BLaER1 (cell line): ENCODE results near the gene UNKL.

Source experiments
- H3K27ac ChIP-seq: shearing (Covaris generic); formaldehyde crosslinking; 2 replicates; pipeline ENCODE4 v1.8.1; 2022
- H3K27me3 ChIP-seq: shearing (Covaris generic); formaldehyde crosslinking; 2 replicates; pipeline ENCODE4 v1.8.1; 2022
- H3K36me3 ChIP-seq: shearing (Covaris generic); formaldehyde crosslinking; 2 replicates; pipeline ENCODE4 v1.8.1; 2022
- H3K4me1 ChIP-seq: shearing (Covaris generic); formaldehyde crosslinking; 2 replicates; pipeline ENCODE4 v1.8.1; 2022
- H3K4me2 ChIP-seq: shearing (Covaris generic); formaldehyde crosslinking; 2 replicates; pipeline ENCODE4 v1.8.1; 2022
- H3K4me3 ChIP-seq: shearing (Covaris generic); formaldehyde crosslinking; 2 replicates; pipeline ENCODE4 v1.8.1; 2022
- H3K9ac ChIP-seq: shearing (Covaris generic); formaldehyde crosslinking; 2 replicates; pipeline ENCODE4 v1.8.1; 2022
- H3K9me3 ChIP-seq: shearing (Covaris generic); formaldehyde crosslinking; 2 replicates; pipeline ENCODE4 v1.8.1; 2022
- H4K20me1 ChIP-seq: shearing (Covaris generic); formaldehyde crosslinking; 2 replicates; pipeline ENCODE4 v1.8.1; 2022
- Cebpa-rat ChIP-seq: shearing (Covaris generic); IDR thresholded peaks from 2 replicates; pipeline ENCODE4 v1.8.1; 2022

The UNKL gene

DNA sequence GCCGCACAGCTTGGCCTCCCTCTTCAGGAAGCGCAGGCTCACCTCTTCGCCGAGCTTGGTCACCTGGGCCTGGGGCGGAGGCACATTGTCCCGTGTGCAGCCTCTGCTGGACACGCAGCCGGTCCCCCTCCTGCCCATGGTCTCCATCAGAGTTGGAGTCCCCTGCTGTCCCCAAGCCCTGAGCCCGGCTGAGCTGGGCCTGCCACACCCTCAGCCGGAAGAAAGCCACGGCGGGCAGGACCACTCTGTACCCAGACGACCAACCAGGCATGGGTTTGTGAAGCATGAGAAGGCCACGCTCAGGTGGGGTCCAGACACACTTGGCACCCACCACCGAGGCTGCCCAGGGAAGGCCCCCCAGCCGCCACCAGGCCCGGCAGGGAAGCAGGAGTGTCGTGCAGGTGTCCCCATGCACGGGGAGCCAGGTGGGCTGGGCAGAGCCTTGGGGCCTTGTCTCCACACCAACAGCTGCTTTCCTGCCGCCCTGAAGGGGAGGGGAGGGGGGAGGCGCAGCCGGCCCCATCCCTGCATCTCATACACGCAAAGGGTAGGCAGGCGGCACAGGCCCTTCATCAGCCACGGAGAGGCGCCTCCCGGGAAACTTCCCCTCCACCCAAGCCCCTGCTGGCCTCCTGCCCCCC is 24.7 kb upstream of the UNKL start:
- TF ChIP-seq Cebpa-rat: no peak
- no peak overlapping the region; the same call in 1 of the 2 replicates for H3K9ac ChIP-seq
- peaks cover 90% of the 10 kb centered on the region for H3K4me1 ChIP-seq
- no peaks in the 10 kb centered on the region for H3K9me3 ChIP-seq
- peaks cover 22% of the 10 kb centered on the region; the same call in 1 of the 2 replicates for H3K36me3 ChIP-seq
- no peaks in the 10 kb centered on the region for H3K27me3 ChIP-seq
- H3K4me3 ChIP-seq: no peak overlapping the region
- H3K27ac ChIP-seq: peak overlapping the region; percentile 67
- no peaks in the 10 kb centered on the region for H4K20me1 ChIP-seq
- peak overlapping the region; percentile 51 for H3K4me2 ChIP-seq

GRCh38 chr16:1438229-1439057 is 23.9 kb upstream of the UNKL start:
- Histone ChIP-seq H3K4me3 (no peak overlapping the region), H3K4me2 (peak overlapping the region; percentile 51), H3K27me3 (no peaks in the 10 kb centered on the region), H4K20me1 (no peaks in the 10 kb centered on the region), H3K9ac (no peak overlapping the region; the same call in 1 of the 2 replicates), H3K9me3 (no peaks in the 10 kb centered on the region), H3K4me1 (peaks cover 90% of the 10 kb centered on the region), H3K36me3 (peaks cover 22% of the 10 kb centered on the region; the same call in 1 of the 2 replicates), H3K27ac (peak overlapping the region; percentile 67)
- TF ChIP-seq Cebpa-rat: no peak

- Histone ChIP-seq H3K9me3 (no peaks in the 10 kb centered on the region), H3K36me3 (peaks cover 22% of the 10 kb centered on the region; the same call in 1 of the 2 replicates), H3K4me3 (no peak overlapping the region), H4K20me1 (no peaks in the 10 kb centered on the region), H3K4me2 (peak overlapping the region; percentile 34; the same call in 1 of the 2 replicates), H3K4me1 (peaks cover 90% of the 10 kb centered on the region), H3K9ac (no peak overlapping the region), H3K27me3 (no peaks in the 10 kb centered on the region), H3K27ac (0 out of 2 replicates have a peak overlapping the region, but pooled peaks have one; percentile 30)
- no peak for TF ChIP-seq Cebpa-rat
Measured at GRCh38 chr16:1437606-1438005, 23.1 kb upstream of the UNKL start.

- Histone ChIP-seq H3K4me1 (peaks cover 90% of the 10 kb centered on the region), H4K20me1 (no peaks in the 10 kb centered on the region), H3K9me3 (no peaks in the 10 kb centered on the region), H3K4me3 (no peak overlapping the region), H3K4me2 (peak overlapping the region; percentile 37), H3K9ac (0 out of 2 replicates have a peak overlapping the region, but pooled peaks have one; percentile 34), H3K36me3 (peaks cover 18% of the 10 kb centered on the region; the same call in 1 of the 2 replicates), H3K27ac (peak overlapping the region; percentile 30; the same call in 1 of the 2 replicates), H3K27me3 (no peaks in the 10 kb centered on the region)
- TF ChIP-seq Cebpa-rat: no peak
Measured at GRCh38 chr16:1436731-1437355, 22.3 kb upstream of the UNKL start.

- Histone ChIP-seq H3K36me3 (peaks cover 18% of the 10 kb centered on the region; the same call in 1 of the 2 replicates), H3K4me2 (peak overlapping the region; percentile 37), H4K20me1 (no peaks in the 10 kb centered on the region), H3K27me3 (no peaks in the 10 kb centered on the region), H3K4me3 (no peak overlapping the region), H3K9me3 (no peaks in the 10 kb centered on the region), H3K9ac (0 out of 2 replicates have a peak overlapping the region, but pooled peaks have one; percentile 34), H3K27ac (peak overlapping the region; percentile 28), H3K4me1 (peaks cover 90% of the 10 kb centered on the region)
- TF ChIP-seq Cebpa-rat: no peak
Measured at GRCh38 chr16:1435921-1436697, 21.6 kb upstream of the UNKL start.

GRCh38 chr16:1434644-1435592 is 20.4 kb upstream of the UNKL start:
- H3K27me3 ChIP-seq: no peaks in the 10 kb centered on the region
- H4K20me1 ChIP-seq: no peaks in the 10 kb centered on the region
- no peak overlapping the region for H3K4me2 ChIP-seq
- H3K36me3 ChIP-seq: peaks cover 18% of the 10 kb centered on the region; the same call in 1 of the 2 replicates
- no peak overlapping the region for H3K4me3 ChIP-seq
- no peaks in the 10 kb centered on the region for H3K9me3 ChIP-seq
- TF ChIP-seq Cebpa-rat: no peak
- H3K4me1 ChIP-seq: peaks cover 97% of the 10 kb centered on the region
- peak overlapping the region; percentile 38 for H3K27ac ChIP-seq
- no peak overlapping the region for H3K9ac ChIP-seq

GRCh38 chr16:1433756-1434155 is 19.3 kb upstream of the UNKL start:
- Histone ChIP-seq H3K4me3 (peak overlapping the region; percentile 61), H3K9ac (peak overlapping the region; percentile 74), H3K36me3 (peaks cover 18% of the 10 kb centered on the region; the same call in 1 of the 2 replicates), H4K20me1 (no peaks in the 10 kb centered on the region), H3K4me1 (peaks cover 97% of the 10 kb centered on the region), H3K9me3 (no peaks in the 10 kb centered on the region), H3K27me3 (no peaks in the 10 kb centered on the region), H3K4me2 (peak overlapping the region; percentile 91), H3K27ac (peak overlapping the region; percentile 85)
- no peak for TF ChIP-seq Cebpa-rat

GRCh38 chr16:1433263-1433560 is 18.7 kb upstream of the UNKL start:
- H3K9ac ChIP-seq: peak overlapping the region; percentile 74
- H3K4me3 ChIP-seq: peak overlapping the region; percentile 61
- H3K27ac ChIP-seq: peak overlapping the region; percentile 85
- no peaks in the 10 kb centered on the region for H3K9me3 ChIP-seq
- H3K27me3 ChIP-seq: no peaks in the 10 kb centered on the region
- H3K36me3 ChIP-seq: peaks cover 18% of the 10 kb centered on the region; the same call in 1 of the 2 replicates
- H3K4me2 ChIP-seq: peak overlapping the region; percentile 91
- TF ChIP-seq Cebpa-rat: no peak
- no peaks in the 10 kb centered on the region for H4K20me1 ChIP-seq
- peaks cover 97% of the 10 kb centered on the region for H3K4me1 ChIP-seq
